GM18858 (cell line): ENCODE results near the gene AMBP.

Experiments used
- ATAC-seq: cut with Tn5 transposase; IDR thresholded peaks from one replicate; pipeline ENCODE4 v1.9.1; 2021; ENCODE audit not compliant: unreplicated experiment

AMBP gene

DNA sequence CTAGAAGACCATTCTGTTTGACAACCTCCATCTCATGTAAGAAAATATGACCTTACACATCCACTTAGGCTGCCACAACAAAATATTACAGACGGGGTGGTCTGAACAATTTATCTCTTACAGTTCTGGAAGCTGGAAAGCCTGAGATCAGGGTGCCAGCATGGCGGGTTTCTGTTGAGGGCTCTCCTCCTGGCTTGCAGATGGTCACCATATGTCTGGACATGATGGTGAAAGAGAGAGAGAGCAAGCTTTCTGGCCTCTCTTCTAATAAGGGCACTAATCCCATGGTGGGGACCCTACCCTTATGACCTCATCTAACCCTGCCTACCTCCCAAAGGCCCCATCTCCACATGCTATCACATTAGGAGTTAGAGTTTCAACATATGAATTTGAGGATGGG is 66.0 kb downstream of the AMBP start:
- ATAC-seq = no peak

DNA sequence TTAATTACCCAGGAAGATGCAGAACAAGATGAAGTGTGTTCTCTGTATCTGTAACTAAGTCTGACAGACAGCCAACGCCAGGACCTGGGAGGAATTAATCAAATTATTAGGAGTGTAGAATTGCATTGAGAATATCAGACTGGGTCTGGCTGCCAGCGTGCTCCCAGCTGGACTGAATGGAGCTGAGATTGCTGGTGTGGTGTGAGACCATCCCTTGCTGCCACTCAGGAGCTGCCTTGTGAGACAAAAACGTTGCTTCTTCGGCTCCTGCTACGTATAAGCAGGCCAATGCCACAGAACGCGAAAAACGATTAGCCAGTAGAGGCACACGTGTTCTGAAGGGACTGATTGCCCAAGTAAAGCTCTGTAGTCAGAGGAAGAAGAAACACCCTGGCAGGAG is 66.8 kb downstream of the AMBP start:
- no peak for ATAC-seq
